Measurements from ENCODE around the gene IP6K1.
A peak's percentile ranks its signal among the peaks of the same experiment; 100 is the strongest.
"Not testable (repeated sequence)": the region's sequence is repeated elsewhere in the genome, so short reads cannot be mapped to it uniquely, and the experiment has no call there.

The IP6K1 gene

DNA sequence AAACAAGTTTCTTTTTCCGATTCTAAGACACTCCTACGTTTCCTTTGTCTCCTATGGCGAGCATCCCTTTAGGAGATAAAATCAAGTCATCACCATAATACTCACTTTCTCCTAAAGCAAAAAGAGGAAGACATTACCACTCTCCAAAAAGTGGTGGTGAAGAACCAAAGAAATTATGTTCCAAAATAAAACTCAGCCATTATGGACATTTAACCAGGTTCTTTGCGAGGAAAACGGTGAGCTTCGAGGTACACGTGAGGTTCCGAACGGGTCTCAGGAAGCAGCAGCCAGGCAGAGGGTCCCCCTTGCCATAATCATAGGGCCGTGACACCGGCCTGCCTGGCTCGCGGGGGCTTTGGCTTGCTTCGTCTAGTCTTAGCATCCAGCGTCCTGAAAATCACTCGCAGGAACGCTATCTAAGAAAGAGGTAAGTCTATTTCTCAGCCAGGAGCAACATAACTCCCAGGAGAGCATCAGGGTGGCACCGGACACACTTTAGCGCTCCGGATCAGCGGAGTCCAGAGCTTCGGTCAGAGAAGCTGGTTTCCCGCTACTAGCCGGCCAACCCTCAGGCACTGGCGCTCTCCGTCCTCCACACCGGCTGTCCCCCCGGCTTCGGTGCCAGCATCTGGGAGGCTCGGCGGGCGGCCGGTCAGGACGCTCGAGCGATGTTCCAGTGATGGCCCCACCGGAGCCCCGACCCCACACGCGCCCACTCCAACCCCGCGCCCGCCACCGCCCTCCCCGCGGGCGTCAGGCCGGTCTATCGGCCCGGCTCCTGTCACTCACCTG lies 581 bp downstream of the IP6K1 start:
- DNase-seq: peak; percentile 40

DNA sequence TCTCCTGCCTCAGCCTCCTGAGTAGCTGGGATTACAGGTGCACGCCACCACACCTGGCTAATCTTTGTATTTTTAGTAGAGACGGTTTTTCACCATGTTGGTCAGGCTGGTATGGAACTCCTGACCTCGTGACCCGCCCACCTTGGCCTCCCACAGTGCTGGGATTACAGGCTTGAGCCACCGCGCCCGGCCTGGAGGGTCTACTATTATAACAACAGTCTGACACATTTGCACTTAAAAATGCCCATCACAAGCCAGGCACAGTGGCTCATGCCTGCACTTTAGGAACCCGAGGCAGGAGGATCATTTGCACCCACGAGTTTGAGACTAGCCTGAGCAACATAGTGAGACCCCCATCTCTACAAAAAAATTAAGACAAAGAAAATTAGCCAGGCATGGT lies 4.1 kb downstream of the IP6K1 start:
- peaks cover 44% of the 10 kb centered on the region for H3K4me1 ChIP-seq (ENCODE audit: insufficient read depth, low read length)
- H3K36me3 ChIP-seq (ENCODE audit: insufficient read depth, low read length): peaks cover 42% of the 10 kb centered on the region
- peaks cover 19% of the 10 kb centered on the region for H4K20me1 ChIP-seq (ENCODE audit: insufficient read depth, low read length)
- not testable (repeated sequence) for H3K27me3 ChIP-seq (ENCODE audit: insufficient read depth, low read length, poor library complexity); H3K27ac ChIP-seq (ENCODE audit: low read length); H3K4me2 ChIP-seq (ENCODE audit: insufficient read depth, low read length); H3K9ac ChIP-seq (ENCODE audit: low read depth, low read length); H2AFZ ChIP-seq (ENCODE audit: low read depth, low read length); H3K9me3 ChIP-seq (ENCODE audit: insufficient read depth, low read length, severe bottlenecking); H3K4me3 ChIP-seq (ENCODE audit: low read depth in 1 of 2, low read length in 2 of 2); ATAC-seq (ENCODE audit: insufficient read depth, low read depth); DNase-seq
- H3K79me2 ChIP-seq (ENCODE audit: insufficient read depth, low read length): peaks cover 95% of the 10 kb centered on the region

More for the DNA sequence above, 581 bp downstream of the IP6K1 start:
- peak overlapping the region; percentile 83 for H2AFZ ChIP-seq (ENCODE audit: low read depth, low read length)
- peaks cover 61% of the 10 kb centered on the region for H3K79me2 ChIP-seq (ENCODE audit: insufficient read depth, low read length)
- H3K27me3 ChIP-seq (ENCODE audit: insufficient read depth, low read length, poor library complexity): no peaks in the 10 kb centered on the region
- H3K36me3 ChIP-seq (ENCODE audit: insufficient read depth, low read length): peaks cover 25% of the 10 kb centered on the region
- peak overlapping the region; percentile 96 for H3K4me2 ChIP-seq (ENCODE audit: insufficient read depth, low read length)
- no peaks in the 10 kb centered on the region for H3K9me3 ChIP-seq (ENCODE audit: insufficient read depth, low read length, severe bottlenecking)
- peak overlapping the region; percentile 79 to 90 for H3K4me3 ChIP-seq (ENCODE audit: low read depth in 1 of 2, low read length in 2 of 2)
- peak overlapping the region; percentile 81 for H3K9ac ChIP-seq (ENCODE audit: low read depth, low read length)
- peak overlapping the region; percentile 65 for H3K27ac ChIP-seq (ENCODE audit: low read length)
- no peak for TF ChIP-seq EZH2 (IDR thresholded peaks at IDR 0.05; ENCODE audit: borderline replicate concordance, low read depth, low read length, severe bottlenecking)
- TF ChIP-seq, protein P1, sequence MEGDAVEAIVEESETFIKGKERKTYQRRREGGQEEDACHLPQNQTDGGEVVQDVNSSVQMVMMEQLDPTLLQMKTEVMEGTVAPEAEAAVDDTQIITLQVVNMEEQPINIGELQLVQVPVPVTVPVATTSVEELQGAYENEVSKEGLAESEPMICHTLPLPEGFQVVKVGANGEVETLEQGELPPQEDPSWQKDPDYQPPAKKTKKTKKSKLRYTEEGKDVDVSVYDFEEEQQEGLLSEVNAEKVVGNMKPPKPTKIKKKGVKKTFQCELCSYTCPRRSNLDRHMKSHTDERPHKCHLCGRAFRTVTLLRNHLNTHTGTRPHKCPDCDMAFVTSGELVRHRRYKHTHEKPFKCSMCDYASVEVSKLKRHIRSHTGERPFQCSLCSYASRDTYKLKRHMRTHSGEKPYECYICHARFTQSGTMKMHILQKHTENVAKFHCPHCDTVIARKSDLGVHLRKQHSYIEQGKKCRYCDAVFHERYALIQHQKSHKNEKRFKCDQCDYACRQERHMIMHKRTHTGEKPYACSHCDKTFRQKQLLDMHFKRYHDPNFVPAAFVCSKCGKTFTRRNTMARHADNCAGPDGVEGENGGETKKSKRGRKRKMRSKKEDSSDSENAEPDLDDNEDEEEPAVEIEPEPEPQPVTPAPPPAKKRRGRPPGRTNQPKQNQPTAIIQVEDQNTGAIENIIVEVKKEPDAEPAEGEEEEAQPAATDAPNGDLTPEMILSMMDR (IDR thresholded peaks at IDR 0.05; ENCODE audit: borderline replicate concordance, extremely low read depth, low read length, poor library complexity, severe bottlenecking): no peak
- peak; percentile 44 for ATAC-seq (ENCODE audit: insufficient read depth, low read depth)
- peaks cover 3% of the 10 kb centered on the region for H4K20me1 ChIP-seq (ENCODE audit: insufficient read depth, low read length)
- H3K4me1 ChIP-seq (ENCODE audit: insufficient read depth, low read length): peaks cover 46% of the 10 kb centered on the region

DNA sequence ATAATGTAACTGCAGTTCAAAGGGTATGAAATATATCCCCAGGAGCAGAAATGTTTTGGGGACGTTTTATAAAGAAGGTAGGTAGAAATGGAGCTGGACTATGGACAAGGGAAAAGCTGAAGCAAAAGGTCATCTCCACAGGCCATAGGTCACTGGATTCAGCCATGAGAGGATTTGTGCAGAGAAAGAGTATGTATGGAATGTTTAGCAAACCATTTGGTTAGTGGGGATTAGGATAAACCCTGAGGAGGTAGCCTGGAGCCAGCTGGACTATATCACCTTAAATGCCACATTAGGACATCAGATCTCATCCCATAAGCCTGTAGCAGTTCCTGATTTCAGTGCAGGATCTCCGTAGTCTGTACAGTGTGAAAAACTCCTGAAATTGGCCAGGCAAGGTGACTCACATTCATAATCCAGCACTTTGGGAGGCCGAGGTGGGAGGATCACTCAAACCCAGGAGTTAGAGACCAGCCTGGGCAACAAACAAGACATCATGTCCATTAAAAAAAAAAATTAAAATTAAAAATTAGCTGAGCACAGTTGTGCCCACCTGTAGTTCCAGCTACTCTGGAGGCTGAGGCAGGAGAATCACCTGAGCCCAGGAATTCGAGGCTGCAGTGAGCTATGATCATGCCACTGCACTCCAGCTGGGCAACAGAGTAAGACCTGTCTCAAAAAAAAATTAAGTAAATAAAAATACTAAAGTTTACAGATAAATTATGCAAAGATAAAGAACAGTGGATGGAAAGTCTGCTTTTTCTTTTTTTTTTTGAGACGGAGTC lies 4.7 kb downstream of the IP6K1 start:
- H3K4me3 ChIP-seq (ENCODE audit: low read depth in 1 of 2, low read length in 2 of 2): no peak overlapping the region
- TF ChIP-seq, protein P1 (IDR thresholded peaks at IDR 0.05; ENCODE audit: borderline replicate concordance, extremely low read depth, low read length, poor library complexity, severe bottlenecking): no peak
- TF ChIP-seq EZH2 (IDR thresholded peaks at IDR 0.05; ENCODE audit: borderline replicate concordance, low read depth, low read length, severe bottlenecking): no peak
- H3K9me3 ChIP-seq (ENCODE audit: insufficient read depth, low read length, severe bottlenecking): no peaks in the 10 kb centered on the region
- H3K79me2 ChIP-seq (ENCODE audit: insufficient read depth, low read length): peaks cover 96% of the 10 kb centered on the region
- H3K27me3 ChIP-seq (ENCODE audit: insufficient read depth, low read length, poor library complexity): no peaks in the 10 kb centered on the region
- peaks cover 37% of the 10 kb centered on the region for H3K4me1 ChIP-seq (ENCODE audit: insufficient read depth, low read length)
- peaks cover 25% of the 10 kb centered on the region for H4K20me1 ChIP-seq (ENCODE audit: insufficient read depth, low read length)
- no peak overlapping the region for H3K4me2 ChIP-seq (ENCODE audit: insufficient read depth, low read length)
- no peak overlapping the region for H3K9ac ChIP-seq (ENCODE audit: low read depth, low read length)
- no peak overlapping the region for H3K27ac ChIP-seq (ENCODE audit: low read length)
- ATAC-seq (ENCODE audit: insufficient read depth, low read depth) (no peak), DNase-seq (no peak)
- H2AFZ ChIP-seq (ENCODE audit: low read depth, low read length): no peak overlapping the region
- peaks cover 49% of the 10 kb centered on the region for H3K36me3 ChIP-seq (ENCODE audit: insufficient read depth, low read length)

DNA sequence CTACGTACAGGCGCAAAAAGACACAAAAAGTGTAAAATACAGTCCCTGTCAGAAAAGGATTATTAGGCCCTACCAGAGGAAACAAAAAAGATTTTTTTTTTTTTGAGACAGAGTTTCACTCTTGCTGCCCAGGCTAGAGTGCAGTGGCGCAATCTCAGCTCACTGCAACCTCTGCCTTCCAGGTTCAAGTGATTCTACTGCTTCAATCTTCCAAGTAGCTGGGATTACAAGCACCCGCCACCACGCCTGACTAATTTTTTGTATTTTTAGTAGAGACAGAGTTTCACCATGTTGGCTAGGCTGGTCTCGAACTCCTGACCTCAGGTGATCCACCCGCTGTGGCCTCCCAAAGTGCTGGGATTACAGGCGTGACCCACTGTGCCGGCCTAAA lies 5.4 kb downstream of the IP6K1 start:
- H3K36me3 ChIP-seq (ENCODE audit: insufficient read depth, low read length): peaks cover 50% of the 10 kb centered on the region
- not testable (repeated sequence) for H3K4me3 ChIP-seq (ENCODE audit: low read depth in 1 of 2, low read length in 2 of 2); H3K9ac ChIP-seq (ENCODE audit: low read depth, low read length); ATAC-seq (ENCODE audit: insufficient read depth, low read depth); H3K27me3 ChIP-seq (ENCODE audit: insufficient read depth, low read length, poor library complexity); H3K27ac ChIP-seq (ENCODE audit: low read length); DNase-seq; H3K9me3 ChIP-seq (ENCODE audit: insufficient read depth, low read length, severe bottlenecking); H2AFZ ChIP-seq (ENCODE audit: low read depth, low read length)
- H3K79me2 ChIP-seq (ENCODE audit: insufficient read depth, low read length): peaks cover 98% of the 10 kb centered on the region
- peak overlapping the region; percentile 10; the same call in 1 of the 2 replicates for H3K4me2 ChIP-seq (ENCODE audit: insufficient read depth, low read length)
- H3K4me1 ChIP-seq (ENCODE audit: insufficient read depth, low read length): peaks cover 37% of the 10 kb centered on the region
- H4K20me1 ChIP-seq (ENCODE audit: insufficient read depth, low read length): peaks cover 30% of the 10 kb centered on the region
